ENCODE data around the gene HOMER2.
A peak's percentile ranks its signal among the peaks of the same experiment; 100 is the strongest.

Gene HOMER2

GRCh38 chr15:82852941-82853561 lies 99.5 kb downstream of the HOMER2 start:
- no peak overlapping the region for H3K4me3 ChIP-seq (ENCODE audit: control insufficient read depth, low read depth, low read length)
- no peak for DNase-seq (ENCODE audit: low read depth)
- no peak for TF ChIP-seq CTCF (conservative IDR thresholded peaks at IDR 0.05; ENCODE audit: control insufficient read depth, insufficient read depth, low read depth, low read length)

- DNase-seq (ENCODE audit: low read depth): peak; percentile 50
Measured at GRCh38 chr15:82851981-82852511, 100.5 kb downstream of the HOMER2 start.

GRCh38 chr15:82851306-82851850 lies 101.1 kb downstream of the HOMER2 start:
- DNase-seq (ENCODE audit: low read depth): no peak
- H3K4me3 ChIP-seq (ENCODE audit: control insufficient read depth, low read depth, low read length): no peak overlapping the region
- TF ChIP-seq CTCF (conservative IDR thresholded peaks at IDR 0.05; ENCODE audit: control insufficient read depth, insufficient read depth, low read depth, low read length): no peak

More at GRCh38 chr15:82851981-82852511, 100.5 kb downstream of the HOMER2 start:
- H3K4me3 ChIP-seq (ENCODE audit: control insufficient read depth, low read depth, low read length): no peak overlapping the region
- no peak for TF ChIP-seq CTCF (conservative IDR thresholded peaks at IDR 0.05; ENCODE audit: control insufficient read depth, insufficient read depth, low read depth, low read length)

GRCh38 chr15:82850731-82851130 lies 101.8 kb downstream of the HOMER2 start:
- H3K4me3 ChIP-seq (ENCODE audit: control insufficient read depth, low read depth, low read length): no peak overlapping the region
- no peak for DNase-seq (ENCODE audit: low read depth)
- no peak for TF ChIP-seq CTCF (conservative IDR thresholded peaks at IDR 0.05; ENCODE audit: control insufficient read depth, insufficient read depth, low read depth, low read length)

GRCh38 chr15:82849556-82850512 lies 102.7 kb downstream of the HOMER2 start:
- peak; percentile 86 for DNase-seq (ENCODE audit: low read depth)
- peak; percentile 82 for TF ChIP-seq CTCF (conservative IDR thresholded peaks at IDR 0.05; ENCODE audit: control insufficient read depth, insufficient read depth, low read depth, low read length)
- H3K4me3 ChIP-seq (ENCODE audit: control insufficient read depth, low read depth, low read length): no peak overlapping the region

- TF ChIP-seq CTCF (conservative IDR thresholded peaks at IDR 0.05; ENCODE audit: control insufficient read depth, insufficient read depth, low read depth, low read length): no peak
- no peak for DNase-seq (ENCODE audit: low read depth)
- no peak overlapping the region for H3K4me3 ChIP-seq (ENCODE audit: control insufficient read depth, low read depth, low read length)
Measured at GRCh38 chr15:82848241-82848993, 104.1 kb downstream of the HOMER2 start.

Measured in fibroblast of mammary gland (primary cell).